Measurements from ENCODE around the gene TMEM208.

Gene TMEM208

GRCh38 chr16:67254801-67255552, 28.0 kb downstream of the TMEM208 start:
- DNase-seq, result no peak

- no peak for DNase-seq
These were observed 28.8 kb downstream of the TMEM208 start for GRCh38 chr16:67255553-67256221.

GRCh38 chr16:67256701-67257230, 29.8 kb downstream of the TMEM208 start:
- no peak for DNase-seq

DNA sequence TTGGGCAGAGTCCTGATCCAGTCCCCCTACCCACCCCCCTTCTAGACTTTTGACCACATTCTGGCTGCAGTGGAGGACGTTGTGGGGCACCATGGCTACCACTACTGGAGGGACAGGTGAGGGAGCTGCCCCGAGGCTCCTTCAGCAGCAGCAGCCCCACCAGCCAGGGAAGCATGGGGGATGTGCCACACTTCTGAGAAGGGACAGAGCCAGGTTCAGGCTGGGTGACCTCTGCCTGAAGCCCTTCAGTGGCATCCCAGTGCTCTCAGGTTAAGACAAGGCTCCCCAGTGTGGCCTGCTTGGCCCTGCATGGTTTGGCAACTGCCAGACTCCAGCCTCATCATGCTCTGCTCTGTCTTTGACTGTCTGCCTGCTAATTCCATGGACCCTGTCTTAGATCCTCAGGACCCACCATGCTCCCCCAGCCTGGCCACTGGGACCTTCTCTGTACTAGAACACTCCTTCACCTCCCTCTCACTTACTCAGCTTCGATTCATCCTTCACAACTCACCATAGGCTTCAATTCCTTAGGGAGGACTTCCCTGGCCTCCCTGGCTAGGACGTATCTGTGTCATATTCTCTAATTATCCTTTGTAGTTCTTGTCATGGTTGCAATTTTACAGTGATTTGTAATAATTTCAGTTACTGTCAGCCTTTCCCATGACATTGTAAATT, 30.7 kb downstream of the TMEM208 start:
- DNase-seq, result no peak

DNA sequence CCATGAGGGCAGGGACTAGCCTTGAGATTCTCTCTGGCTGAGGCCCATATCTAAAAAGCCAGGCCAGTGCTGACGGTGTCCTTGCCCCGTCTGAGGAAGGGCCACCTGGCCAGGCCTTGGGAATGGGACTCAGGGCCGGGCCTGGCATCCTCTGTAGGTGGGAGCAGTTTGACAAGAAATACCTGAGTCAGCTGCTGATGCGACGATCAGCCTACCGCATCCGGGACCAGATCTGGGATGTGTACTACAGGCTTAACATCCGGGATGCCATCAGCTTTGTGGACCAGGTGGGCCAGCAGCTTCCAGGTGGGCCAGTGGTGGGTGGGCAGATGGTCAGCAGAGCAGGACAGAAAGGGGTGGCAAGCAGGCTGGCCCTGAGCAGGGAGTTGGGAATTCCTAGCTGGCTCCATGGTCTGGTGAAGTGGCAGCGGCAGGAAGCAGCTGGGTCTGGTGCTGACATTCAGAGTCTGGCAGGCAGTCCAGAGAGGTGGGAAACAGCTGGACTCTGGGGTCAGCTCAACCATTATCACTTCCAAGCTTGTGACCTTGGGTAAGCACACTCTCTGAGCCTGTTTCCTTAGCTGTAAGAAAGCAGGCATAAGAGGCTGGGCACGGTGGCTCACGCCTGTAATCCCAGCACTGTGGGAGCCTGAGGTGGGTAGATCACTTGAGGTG, 31.4 kb downstream of the TMEM208 start:
- no peak for DNase-seq

DNA sequence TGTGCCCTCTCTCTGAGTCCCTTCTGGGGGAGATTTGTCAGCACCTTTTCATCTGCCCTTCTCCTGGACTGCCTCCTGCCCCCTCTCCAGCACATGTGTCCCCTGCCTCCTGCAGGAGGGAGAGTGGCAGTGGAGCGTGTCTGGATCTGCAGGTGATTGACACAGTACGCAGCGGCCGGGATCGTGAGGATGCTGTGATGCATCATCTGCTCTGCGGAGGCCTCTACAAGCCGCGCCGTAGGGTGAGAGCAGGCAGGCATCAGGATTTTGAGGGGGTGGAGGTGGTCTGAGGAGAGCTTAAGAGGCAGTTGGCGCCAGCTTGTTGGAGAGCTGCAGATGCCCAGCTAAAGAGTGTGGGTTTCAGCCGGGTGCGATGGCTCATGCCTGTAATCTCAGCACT, 32.8 kb downstream of the TMEM208 start:
- no peak for DNase-seq

DNA sequence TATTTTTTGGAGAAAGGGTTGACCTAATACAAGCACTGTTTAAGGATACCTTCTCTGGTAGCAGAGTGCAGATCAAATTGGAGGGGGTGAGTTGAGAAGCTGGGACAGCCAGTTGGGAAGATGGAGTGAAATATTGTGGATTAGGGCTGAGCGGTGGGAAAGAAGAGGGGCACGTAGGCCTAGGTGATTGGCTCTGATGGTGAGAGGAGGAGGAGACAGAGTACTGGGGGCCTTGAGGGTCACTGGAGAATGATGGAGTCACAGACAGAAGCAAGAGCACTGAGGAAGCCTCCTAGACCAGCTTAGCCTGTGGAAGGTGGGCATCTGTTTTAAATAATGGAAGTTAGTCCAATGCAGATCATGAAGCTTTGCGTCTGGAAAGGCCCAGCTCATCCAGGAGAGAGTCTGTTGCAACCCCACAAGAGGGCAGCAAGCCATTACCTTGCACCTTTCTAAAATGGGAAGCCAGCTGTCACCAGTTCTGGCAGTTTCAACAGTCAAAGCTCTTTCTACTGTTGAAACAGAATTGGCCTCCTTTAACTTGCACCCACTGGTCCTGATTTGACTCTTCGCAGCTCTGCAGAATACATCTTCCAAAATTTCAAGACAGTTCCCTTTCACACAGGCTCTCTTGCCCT, 33.6 kb downstream of the TMEM208 start:
- DNase-seq, result no peak

DNA sequence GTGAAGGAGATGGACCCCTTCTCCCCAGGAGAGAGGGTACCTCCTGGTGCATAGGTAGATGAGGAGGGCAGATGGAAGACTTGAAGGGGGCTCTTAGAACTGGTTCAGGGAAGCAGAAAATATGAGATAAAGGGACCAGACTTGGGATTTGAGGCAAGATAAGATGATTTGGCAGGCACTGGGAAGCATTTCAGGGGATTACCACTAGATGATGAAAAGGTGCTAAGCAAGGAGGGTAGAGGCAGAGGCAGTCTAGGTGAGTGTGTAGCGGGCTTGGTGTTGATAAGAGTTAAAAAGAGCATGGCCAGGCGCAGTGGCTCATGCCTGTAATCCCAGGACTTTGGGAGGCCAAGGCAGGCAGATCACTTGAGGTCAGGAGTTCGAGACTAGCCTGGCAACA, 36.3 kb downstream of the TMEM208 start:
- no peak for DNase-seq

- DNase-seq, result no peak
These were observed 37.3 kb downstream of the TMEM208 start for GRCh38 chr16:67264277-67264676.

DNA sequence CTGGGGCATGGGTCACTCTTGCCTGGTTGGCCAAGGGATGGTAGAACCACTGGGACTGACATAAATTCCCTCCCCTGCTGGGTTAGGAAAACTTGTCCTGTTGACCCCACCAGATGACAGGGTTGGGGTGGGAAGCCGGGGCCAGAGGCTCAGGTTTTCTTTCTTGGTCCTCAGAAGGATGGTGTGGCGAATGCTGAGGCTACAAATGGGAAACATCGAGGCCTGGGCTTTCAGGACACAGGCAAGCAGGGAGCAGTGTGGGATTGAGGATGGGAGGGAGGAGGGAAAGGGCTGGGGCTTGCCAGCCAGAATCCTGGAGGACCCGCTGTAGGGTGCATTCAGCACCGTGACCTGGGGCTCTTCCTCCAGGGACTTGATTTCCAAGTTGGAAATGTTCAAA, 37.9 kb downstream of the TMEM208 start:
- no peak for DNase-seq

DNA sequence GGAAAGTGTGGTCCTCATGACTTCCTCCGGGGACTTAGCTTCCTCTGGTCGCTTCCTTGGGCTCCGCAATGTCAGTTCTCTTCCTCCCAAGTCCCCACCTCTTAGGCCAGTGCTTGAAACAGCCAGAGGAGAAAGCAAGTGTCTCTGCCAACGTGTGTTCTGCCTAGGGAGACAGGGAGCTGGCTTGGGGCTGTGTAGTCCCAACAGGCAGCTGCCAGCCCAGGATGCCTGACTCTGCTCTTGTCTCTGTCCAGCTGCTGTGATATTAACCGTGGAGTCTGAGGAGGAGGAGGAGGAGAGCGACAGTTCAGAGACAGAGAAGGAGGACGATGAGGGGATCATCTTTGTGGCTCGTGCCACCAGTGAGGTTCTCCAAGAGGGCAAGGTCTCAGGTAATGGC, 38.9 kb downstream of the TMEM208 start:
- DNase-seq, result no peak

DNA sequence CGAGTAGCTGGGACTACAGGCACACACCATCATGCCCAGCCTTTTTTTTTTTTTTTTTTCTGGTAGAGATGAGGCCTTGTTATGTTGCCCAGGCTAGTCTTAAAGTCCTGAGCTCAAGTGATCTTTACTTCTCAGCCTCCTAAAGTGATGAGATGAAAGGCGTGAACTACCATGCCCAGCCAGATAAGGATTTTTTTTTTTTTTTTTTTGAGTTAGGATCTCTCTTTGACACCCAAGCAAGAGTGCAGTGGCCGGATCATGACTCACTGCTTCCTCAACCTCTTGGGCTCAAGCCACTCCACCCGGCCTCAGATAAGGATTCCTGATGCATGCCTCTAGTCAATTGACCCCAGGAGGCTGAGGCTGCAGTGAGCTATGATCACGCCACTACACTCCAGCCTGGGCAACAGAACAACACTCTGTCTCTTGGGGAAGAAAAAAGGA, 41.2 kb downstream of the TMEM208 start:
- no peak for DNase-seq

DNA sequence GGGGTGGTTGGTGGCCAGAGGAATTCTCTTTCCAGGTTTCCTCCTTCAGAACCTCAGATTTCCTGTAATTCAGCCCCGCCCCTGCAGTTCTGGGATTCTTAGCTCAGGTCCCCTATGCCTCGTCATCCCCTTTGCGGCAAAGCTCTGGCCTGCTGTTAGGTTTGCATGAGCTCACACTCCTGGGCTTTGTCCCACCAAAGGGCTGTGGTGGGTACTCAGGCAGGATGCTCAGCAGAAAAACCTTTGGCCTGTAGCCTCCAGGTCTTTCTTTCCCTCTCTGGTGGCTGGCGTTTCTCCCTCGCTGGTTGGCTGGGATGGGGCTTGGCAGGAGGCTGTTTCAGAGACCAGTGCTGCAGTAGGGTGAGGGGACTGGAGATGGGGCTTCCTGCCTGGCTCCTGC, 42.8 kb downstream of the TMEM208 start:
- no peak for DNase-seq

- DNase-seq, result no peak
These were observed 44.0 kb downstream of the TMEM208 start for GRCh38 chr16:67270931-67271338.

GRCh38 chr16:67271446-67271845, 44.5 kb downstream of the TMEM208 start:
- DNase-seq, result no peak

GRCh38 chr16:67275321-67275720, 48.4 kb downstream of the TMEM208 start:
- DNase-seq, result no peak

DNA sequence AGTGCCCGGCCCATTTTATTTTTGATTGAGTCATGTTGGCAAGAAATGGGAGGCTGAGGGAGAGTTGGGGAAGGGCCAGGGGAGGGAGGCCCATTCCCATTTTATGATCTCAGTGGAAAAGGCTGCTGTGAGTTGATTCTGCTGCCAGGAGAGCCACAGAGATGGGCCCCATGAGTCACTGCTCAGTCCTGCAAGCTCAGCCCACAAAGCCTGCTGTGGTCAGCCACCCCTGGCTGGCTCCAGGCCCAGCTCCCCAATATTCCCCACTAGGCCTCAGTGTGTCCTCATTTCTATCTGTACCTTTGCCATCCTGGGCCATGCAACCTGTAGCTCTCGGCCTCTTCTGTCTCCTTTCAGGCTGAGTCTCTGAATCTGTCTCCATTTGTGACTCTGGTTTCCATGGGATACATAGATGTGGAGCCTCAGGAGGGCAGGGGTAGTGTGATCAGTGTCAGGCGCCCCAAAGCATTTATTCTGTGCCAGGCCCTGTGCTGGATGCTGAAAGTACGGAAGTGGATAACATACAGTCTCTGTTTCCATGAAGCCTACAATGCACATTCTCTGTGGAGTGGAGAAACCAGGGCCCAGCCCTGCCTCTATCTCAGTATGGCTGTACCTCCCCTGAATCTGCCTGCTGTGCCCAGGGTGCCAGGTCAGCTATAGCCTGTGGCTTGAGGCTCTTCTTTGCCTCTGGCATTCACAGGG, 50.5 kb downstream of the TMEM208 start:
- no peak for DNase-seq

GRCh38 chr16:67277999-67278772, 51.3 kb downstream of the TMEM208 start:
- DNase-seq, result no peak
